SU-DHL-6 (cell line): Measurements from ENCODE around the gene MRPL2.

Experiments
- H2AFZ ChIP-seq: fragments of 200-600 bp; sonication (generic); 2 replicates; pipeline ENCODE4 v1.6.1; 2014; ENCODE audit warnings: low read depth, mild to moderate bottlenecking, moderate library complexity, mixed read lengths, antibody characterized with exemption, low read length; ENCODE audit not compliant: severe bottlenecking
- H3F3A ChIP-seq: fragments of 200-600 bp; shearing (Covaris generic); 2 replicates; pipeline ENCODE4 v1.6.0; 2016; ENCODE audit warnings: antibody characterized with exemption, mild to moderate bottlenecking; ENCODE audit not compliant: insufficient read depth
- H3K27ac ChIP-seq: fragments of 200-600 bp; sonication (generic); 2 replicates; pipeline ENCODE4 v1.5.1; 2016; ENCODE audit warnings: low read depth, mild to moderate bottlenecking, low read length, moderate library complexity, mixed read lengths
- H3K27me3 ChIP-seq: fragments of 200-600 bp; sonication (generic), shearing (Covaris generic); 2 replicates; pipeline ENCODE4 v1.6.0; 2014; ENCODE audit warnings: mild to moderate bottlenecking, low read length
- H3K36me3 ChIP-seq: fragments of 200-600 bp; sonication (generic); 2 replicates; pipeline ENCODE4 v1.6.1; 2014; ENCODE audit warnings: mild to moderate bottlenecking, low read length, mixed read lengths
- H3K4me2 ChIP-seq: fragments of 300-600, 200-600 bp; shearing (Covaris generic), sonication (generic); 2 replicates; pipeline ENCODE4 v1.6.0; 2014; ENCODE audit warnings: low read length, low read depth, mild to moderate bottlenecking; ENCODE audit not compliant: poor library complexity, severe bottlenecking
- H3K4me3 ChIP-seq: fragments of 200-600 bp; sonication (generic); 2 replicates; pipeline ENCODE4 v1.5.1; 2014; ENCODE audit warnings: antibody characterized with exemption, low read length, mild to moderate bottlenecking, mixed read lengths; ENCODE audit not compliant: insufficient read depth, poor library complexity, severe bottlenecking
- H3K79me2 ChIP-seq: fragments of 200-600 bp; sonication (generic); 2 replicates; pipeline ENCODE4 v1.6.1; 2014; ENCODE audit warnings: mild to moderate bottlenecking, low read length, moderate library complexity; ENCODE audit not compliant: insufficient read depth
- H3K9ac ChIP-seq: fragments of 200-600 bp; sonication (generic); 2 replicates; pipeline ENCODE4 v1.7.0; 2014; ENCODE audit warnings: mild to moderate bottlenecking, low read length
- H3K9me2 ChIP-seq: fragments of 200-600 bp; sonication (generic); replicated peaks from 2 replicates; pipeline ENCODE4 v1.6.1; 2014; ENCODE audit warnings: low read length; ENCODE audit not compliant: insufficient read depth
- H3K9me3 ChIP-seq: fragments of 200-600 bp; sonication (generic); 2 replicates; pipeline ENCODE4 v1.6.1; 2014; ENCODE audit warnings: low read length, mixed read lengths; ENCODE audit not compliant: insufficient read depth
- H4K20me1 ChIP-seq: fragments of 200-600 bp; sonication (generic); 2 replicates; pipeline ENCODE4 v1.6.1; 2014; ENCODE audit warnings: low read depth, mild to moderate bottlenecking, antibody characterized with exemption, low read length, moderate library complexity, mixed read lengths
- CTCF ChIP-seq: fragments of 200-600 bp; sonication (generic); IDR thresholded peaks from one replicate; pipeline ENCODE4 v1.5.1; 2017; ENCODE audit warnings: antibody characterized with exemption, mild to moderate bottlenecking, low read length, moderate library complexity; ENCODE audit not compliant: insufficient read depth, poor library complexity, severe bottlenecking
- EZH2phosphoT487 ChIP-seq: fragments of 200-600 bp; sonication (generic), shearing (Covaris generic); conservative IDR thresholded peaks from 2 replicates; pipeline ENCODE4 v1.6.1; 2018; ENCODE audit warnings: mild to moderate bottlenecking, antibody characterized with exemption, low read length, moderate library complexity, mixed read lengths

Gene MRPL2

DNA sequence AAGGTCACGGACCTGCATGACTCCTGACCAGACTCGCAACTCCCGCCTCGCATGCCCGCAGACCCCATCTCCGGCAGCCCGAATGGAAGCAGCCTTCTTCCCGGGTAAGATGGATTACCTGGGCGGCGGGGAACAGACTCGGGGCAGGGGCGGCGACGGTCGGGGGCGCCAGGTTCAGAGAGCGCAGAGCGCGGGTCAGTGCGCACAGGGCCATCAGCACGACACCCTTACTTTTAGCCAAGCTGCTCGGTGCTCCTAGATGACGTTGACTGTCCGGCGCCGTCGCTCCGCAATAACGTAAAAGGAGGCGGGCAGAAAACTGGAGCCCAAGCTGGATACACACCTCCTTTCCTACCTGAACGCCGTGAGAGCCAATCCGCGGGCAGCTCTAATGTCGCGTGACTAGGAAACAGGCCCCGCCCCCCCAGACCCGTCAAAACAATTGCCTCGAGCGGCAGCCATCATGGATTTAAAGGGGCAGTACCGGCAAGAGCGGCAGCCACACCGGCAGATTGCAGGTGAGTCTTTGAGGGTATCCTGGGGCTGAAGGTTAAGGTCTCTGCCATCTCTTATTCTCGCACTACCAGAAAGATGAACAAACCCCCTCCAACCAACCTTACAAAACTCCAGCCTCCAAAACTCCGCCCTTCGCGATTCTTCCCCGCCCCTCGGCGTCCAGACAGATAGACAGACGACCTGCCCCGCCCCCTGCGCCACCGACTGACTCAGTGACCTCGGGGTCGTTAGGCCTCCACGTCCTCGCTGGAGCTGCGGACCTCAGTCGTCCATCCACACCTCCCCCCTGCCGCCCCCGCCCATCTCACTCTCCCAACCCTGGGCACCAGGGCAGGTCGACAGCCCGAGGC lies at the start of gene MRPL2, which contains the start of gene KLC4:
MRPL2 (minus strand) TSS at position 267 of the 866 bp plus-strand sequence; CDS start at position 214, 53 bp downstream.
KLC4 (plus strand) TSS at position 464 of the 866 bp plus-strand sequence. CDS start 1,705 bp downstream, outside the sequence.
- 0 out of 2 replicates have a peak, but pooled peaks cover 1% of the 10 kb centered on the region for H3F3A ChIP-seq

GRCh38 chr6:43107344-43108062 lies 48.3 kb upstream of the MRPL2 start:
- Histone ChIP-seq H3K4me2 (no peak overlapping the region), H3K79me2 (no peaks in the 10 kb centered on the region), H3F3A (no peaks in the 10 kb centered on the region), H3K4me3 (no peak overlapping the region), H3K9me2 (no peaks in the 10 kb centered on the region), H3K9me3 (no peaks in the 10 kb centered on the region), H4K20me1 (no peaks in the 10 kb centered on the region), H3K36me3 (no peaks in the 10 kb centered on the region), H3K9ac (no peak overlapping the region), H3K27ac (no peak overlapping the region), H3K27me3 (no peaks in the 10 kb centered on the region), H2AFZ (no peak overlapping the region)
- TF ChIP-seq CTCF (no peak), EZH2phosphoT487 (no peak)

More for the DNA sequence above, at the start of gene MRPL2, which contains the start of gene KLC4:
- H3K27ac ChIP-seq: peak within 1 kb of the TSS; percentile 45; the same call in 1 of the 2 replicates
- H4K20me1 ChIP-seq: no peaks in the 10 kb centered on the region
- TF ChIP-seq EZH2phosphoT487 (no peak), CTCF (no peak)
- H2AFZ ChIP-seq: peak within 1 kb of the TSS; percentile 85
- peak within 1 kb of the TSS; percentile 86 for H3K9ac ChIP-seq
- no peaks in the 10 kb centered on the region for H3K36me3 ChIP-seq
- no peaks in the 10 kb centered on the region for H3K9me2 ChIP-seq
- no peaks in the 10 kb centered on the region for H3K27me3 ChIP-seq
- peak within 1 kb of the TSS; percentile 87 for H3K4me3 ChIP-seq
- H3K9me3 ChIP-seq: no peaks in the 10 kb centered on the region
- H3K79me2 ChIP-seq: peaks cover 15% of the 10 kb centered on the region
- H3K4me2 ChIP-seq: peak within 1 kb of the TSS; percentile 85

GRCh38 chr6:43105538-43106222 lies 46.4 kb upstream of the MRPL2 start:
- TF ChIP-seq EZH2phosphoT487 (no peak), CTCF (no peak)
- H2AFZ ChIP-seq: no peak overlapping the region
- H3K27me3 ChIP-seq: no peaks in the 10 kb centered on the region
- H3F3A ChIP-seq: no peaks in the 10 kb centered on the region
- H3K9me2 ChIP-seq: no peaks in the 10 kb centered on the region
- no peaks in the 10 kb centered on the region for H3K79me2 ChIP-seq
- H3K36me3 ChIP-seq: no peaks in the 10 kb centered on the region
- H3K9me3 ChIP-seq: no peaks in the 10 kb centered on the region
- no peak overlapping the region for H3K4me3 ChIP-seq
- H3K9ac ChIP-seq: no peak overlapping the region
- no peak overlapping the region for H3K4me2 ChIP-seq
- no peak overlapping the region for H3K27ac ChIP-seq
- no peaks in the 10 kb centered on the region for H4K20me1 ChIP-seq
